GM21423 (cell line): Measurements from ENCODE around the gene GHDC.
"Not testable (repeated sequence)": the region's sequence is repeated elsewhere in the genome, so short reads cannot be mapped to it uniquely, and the experiment has no call there.

Experiments
- ATAC-seq: cut with Tn5 transposase; IDR thresholded peaks from one replicate; pipeline ENCODE4 v1.9.1; 2021; ENCODE audit warnings: mild to moderate bottlenecking, moderate library complexity; ENCODE audit not compliant: unreplicated experiment

GHDC gene

DNA sequence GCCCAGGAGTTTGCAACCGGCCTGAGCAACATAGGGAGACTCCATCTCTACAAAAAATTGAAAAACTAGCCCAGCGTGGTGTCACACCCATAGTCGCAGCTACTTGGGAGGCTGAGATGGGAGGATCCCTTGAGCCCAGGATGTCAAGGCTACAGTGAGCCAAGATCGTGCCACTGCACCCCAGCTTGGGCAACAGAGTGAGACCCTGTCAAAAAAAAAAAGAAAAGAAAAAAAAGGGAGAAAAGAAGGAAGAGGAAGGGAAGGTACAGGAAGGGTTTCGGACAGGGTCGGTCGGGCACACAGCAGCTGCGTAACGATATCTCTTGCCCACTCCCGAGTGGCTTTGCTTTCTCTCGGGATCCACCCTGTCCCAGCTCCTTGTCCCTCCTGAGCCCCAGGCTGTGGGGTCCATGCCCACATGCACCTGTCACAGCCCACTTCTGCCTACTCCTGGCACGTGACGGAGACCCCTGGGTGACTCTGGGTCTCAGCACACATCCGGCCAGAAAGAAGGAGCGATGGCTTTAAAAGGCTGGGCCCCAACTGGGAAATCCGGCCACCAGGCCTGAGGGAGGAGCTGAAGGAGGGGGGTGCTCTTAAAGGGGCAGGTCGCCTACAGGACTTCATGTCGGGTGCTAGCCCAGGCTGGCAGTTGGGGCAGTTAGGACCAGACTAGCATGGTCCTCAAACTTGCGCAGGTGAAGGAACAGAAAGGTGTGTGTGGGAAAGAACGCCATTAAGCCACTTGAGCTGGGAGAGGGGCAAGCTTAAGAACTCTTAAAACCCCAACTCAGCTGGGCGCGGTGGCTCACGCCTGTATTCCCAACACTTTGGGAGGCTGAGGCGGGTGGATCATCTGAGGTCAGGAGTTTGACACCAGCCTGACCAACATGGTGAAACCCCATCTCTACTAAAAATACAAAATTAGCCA is at the start of gene GHDC:
TSS of gene GHDC (minus strand) at position 526 of the 931 bp plus-strand sequence. CDS start 913 bp downstream, outside the sequence.
- peak; percentile 86 for ATAC-seq

DNA sequence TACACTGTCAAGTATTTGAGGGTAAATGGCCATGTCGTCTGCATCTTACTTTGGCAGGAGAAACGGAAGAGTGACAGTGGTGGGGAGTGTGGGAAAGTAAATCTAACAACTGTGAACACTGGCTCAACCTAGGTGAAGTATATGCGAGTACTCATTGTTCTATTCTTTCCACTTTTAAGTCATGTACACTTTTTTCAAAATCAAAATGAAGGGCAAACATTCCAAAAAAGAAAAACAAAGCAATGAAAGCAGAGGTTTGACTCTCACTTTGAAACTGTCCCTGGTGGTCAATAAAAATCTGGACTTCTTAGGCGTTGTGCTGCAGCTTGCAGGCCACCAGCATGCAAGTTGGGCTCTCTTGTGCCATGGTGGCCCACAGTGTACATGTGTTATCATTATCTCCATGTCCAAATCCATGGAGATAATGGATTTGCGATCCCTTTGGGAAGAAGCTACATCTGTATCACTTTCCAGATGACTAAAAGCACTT is 49.2 kb upstream of the GHDC start:
- no peak for ATAC-seq

DNA sequence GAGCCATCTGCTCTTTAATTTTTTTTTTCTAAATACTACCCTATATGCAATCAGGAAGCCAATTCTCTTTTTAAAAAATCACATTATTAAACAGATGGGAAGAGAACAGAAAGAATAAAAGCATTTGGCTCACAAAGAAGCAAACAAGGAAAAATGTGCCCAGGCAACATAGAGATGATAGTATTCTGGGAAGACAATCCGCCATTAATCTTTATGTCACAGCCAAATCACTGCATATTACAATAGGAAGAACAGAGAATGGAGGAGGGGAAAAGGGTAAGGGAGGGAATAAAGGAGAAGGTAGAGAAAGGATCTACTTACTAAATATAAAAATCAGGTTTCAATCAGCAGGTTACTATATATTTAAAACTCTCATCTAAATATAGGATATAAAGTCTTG is 47.6 kb upstream of the GHDC start:
- ATAC-seq = no peak

GRCh38 chr17:42240863-42241262 is 46.6 kb upstream of the GHDC start:
- not testable (repeated sequence) for ATAC-seq

- ATAC-seq = no peak
Measured at GRCh38 chr17:42240201-42240600, 45.9 kb upstream of the GHDC start.

DNA sequence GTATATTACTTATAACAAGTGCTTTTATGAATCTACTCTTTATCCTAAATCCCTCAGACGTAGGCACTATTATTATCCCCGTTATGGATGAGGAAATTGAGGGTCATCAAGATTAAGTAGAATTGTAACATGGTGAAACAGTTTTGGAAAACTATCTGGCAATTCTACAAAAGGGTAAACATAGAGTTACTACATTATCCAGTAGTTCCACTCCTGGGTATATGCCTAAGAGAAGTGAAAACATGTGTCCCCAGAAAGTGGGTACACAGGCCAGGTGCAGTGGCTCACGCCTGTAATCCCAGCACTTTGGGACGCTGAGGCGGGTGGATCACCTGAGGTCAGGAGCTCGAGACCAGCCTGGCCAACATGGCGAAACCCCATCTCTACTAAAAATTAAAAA is 45.3 kb upstream of the GHDC start:
- not testable (repeated sequence) for ATAC-seq

- no peak for ATAC-seq
Measured at GRCh38 chr17:42236760-42237159, 42.5 kb upstream of the GHDC start.

DNA sequence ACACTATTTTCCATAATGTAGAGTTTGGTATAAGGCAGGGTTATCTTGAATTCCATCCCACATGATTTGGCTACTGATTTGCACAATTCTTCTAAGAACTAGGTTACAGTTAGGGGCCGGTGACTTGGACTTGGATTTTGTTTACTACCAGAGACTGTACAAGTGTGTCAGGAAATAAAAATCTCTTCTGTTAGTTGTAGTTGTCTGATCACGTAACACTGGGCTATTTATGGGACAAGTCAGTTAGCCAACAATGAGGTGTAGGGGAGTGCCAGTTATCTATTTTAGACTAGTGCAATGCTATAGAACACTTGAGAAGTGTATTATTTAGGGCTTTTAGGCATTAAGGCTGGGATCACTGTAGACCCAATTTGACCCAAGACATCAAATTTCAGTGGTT is 39.7 kb upstream of the GHDC start:
- ATAC-seq = no peak

GRCh38 chr17:42233156-42233555 is 38.9 kb upstream of the GHDC start:
- no peak for ATAC-seq

- ATAC-seq = no peak
Measured at GRCh38 chr17:42230225-42230624, 35.9 kb upstream of the GHDC start.

- ATAC-seq = no peak
Measured at GRCh38 chr17:42227849-42228700, 33.8 kb upstream of the GHDC start.

DNA sequence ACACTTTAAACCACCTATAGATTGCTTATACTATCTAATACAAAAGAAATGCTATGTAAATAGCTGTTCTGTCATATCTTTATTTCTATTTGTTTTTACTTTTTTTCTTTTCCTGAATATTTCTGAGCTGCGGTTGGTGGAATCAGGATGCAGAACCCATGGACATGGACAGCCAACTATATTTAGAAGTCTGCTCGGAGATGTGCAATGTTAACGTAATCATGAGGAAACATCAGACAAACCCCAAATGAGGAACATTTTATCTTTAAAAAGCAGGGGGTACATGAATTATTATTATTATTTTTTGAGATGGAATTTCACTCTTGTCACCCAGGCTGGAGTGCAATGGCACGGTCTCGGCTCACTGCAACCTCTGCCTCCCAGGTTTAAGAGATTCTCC is 31.4 kb upstream of the GHDC start:
- no peak for ATAC-seq

GRCh38 chr17:42224651-42225050 is 30.4 kb upstream of the GHDC start:
- no peak for ATAC-seq

- ATAC-seq = no peak
Measured at GRCh38 chr17:42221886-42222745, 27.8 kb upstream of the GHDC start.

GRCh38 chr17:42219280-42219679 is 25.0 kb upstream of the GHDC start:
- ATAC-seq = not testable (repeated sequence)

GRCh38 chr17:42214156-42214555 is 19.9 kb upstream of the GHDC start:
- ATAC-seq = no peak

DNA sequence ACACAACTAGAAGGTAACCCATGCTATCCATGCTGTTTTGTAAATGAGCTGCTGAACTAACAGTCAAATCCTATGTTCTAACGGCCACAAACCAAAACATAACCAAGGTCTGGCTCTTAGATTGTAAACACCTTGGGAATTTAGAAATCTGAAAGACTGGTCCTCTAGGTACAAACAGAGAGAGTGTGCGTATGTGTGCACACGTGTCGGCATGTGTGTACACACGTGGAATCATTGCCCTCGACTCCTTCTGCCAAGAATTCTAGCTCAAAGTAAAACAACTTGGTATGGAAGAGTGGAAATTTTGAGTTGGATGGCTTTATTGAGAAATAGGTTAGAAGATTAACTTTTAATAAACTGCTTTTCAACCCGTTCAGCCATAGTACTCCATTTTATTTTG is 18.1 kb upstream of the GHDC start:
- ATAC-seq = no peak

GRCh38 chr17:42211921-42212341 is 17.6 kb upstream of the GHDC start:
- not testable (repeated sequence) for ATAC-seq

- no peak for ATAC-seq
Measured at GRCh38 chr17:42210046-42210445, 15.8 kb upstream of the GHDC start.

DNA sequence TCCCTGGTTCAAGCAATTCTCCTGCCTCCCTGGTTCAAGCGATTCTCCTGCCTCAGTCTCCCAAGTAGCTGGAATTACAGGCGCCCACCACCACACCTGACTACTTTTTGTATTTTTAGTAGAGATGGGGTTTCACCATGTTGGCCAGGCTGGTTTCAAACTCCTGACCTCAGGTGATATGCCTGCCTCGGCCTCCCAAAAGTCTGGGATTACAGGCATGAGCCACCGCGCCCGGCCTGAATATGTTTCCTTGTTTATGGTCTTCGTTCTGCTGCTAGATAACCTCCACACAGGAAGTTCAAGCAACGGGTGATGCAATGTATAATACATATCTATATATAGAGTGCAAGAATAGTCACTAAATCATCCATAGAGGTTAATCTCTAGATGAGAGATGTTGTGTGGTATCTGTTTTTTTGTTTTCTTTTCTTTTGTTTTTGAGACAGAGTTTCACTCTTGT is 11.9 kb upstream of the GHDC start:
- not testable (repeated sequence) for ATAC-seq
